NCI-H1417 treated with DMSO at 0.1 percent for 48 hours (cell line): ENCODE measurements around the gene AQP11.
"Not testable (repeated sequence)": the region's sequence is repeated elsewhere in the genome, so short reads cannot be mapped to it uniquely, and the experiment has no call there.

Source experiments
- DNase-seq: peaks from one replicate; lab custom pipeline; 2025; lab: John Stamatoyannopoulos, UW

Gene AQP11, protein sequence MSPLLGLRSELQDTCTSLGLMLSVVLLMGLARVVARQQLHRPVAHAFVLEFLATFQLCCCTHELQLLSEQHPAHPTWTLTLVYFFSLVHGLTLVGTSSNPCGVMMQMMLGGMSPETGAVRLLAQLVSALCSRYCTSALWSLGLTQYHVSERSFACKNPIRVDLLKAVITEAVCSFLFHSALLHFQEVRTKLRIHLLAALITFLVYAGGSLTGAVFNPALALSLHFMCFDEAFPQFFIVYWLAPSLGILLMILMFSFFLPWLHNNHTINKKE

DNA sequence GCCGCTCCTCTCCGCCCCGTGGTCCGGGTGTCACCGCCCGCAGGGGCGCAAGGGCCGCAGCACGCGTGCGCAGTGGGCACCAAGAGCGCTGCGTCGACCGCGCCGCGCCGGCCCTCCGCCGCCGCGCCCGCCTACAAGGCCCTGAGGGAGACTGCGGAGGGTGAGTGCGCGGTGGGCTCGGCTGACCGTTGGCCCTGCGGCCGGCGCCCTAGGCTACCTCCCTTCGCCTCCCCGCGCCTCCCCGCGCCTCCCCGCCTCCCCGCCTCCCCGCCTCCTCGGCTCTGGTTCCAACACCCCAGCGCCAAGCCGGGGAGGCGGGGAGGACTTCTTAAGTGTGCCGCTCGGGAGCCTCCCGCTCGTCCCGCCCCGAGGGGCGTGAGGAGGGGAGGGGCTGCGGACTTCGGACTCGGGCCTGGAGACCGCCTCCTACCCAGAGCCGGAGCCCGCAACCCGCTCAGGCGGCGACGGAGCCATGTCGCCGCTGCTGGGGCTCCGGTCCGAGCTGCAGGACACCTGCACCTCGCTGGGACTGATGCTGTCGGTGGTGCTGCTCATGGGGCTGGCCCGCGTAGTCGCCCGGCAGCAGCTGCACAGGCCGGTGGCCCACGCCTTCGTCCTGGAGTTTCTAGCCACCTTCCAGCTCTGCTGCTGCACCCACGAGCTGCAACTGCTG is at the start of gene AQP11:
Gene AQP11, plus strand, starts transcription at position 433 of the 673 bp plus-strand sequence. Its CDS starts 40 bp downstream, at position 473.
- DNase-seq: peak; percentile 47

DNA sequence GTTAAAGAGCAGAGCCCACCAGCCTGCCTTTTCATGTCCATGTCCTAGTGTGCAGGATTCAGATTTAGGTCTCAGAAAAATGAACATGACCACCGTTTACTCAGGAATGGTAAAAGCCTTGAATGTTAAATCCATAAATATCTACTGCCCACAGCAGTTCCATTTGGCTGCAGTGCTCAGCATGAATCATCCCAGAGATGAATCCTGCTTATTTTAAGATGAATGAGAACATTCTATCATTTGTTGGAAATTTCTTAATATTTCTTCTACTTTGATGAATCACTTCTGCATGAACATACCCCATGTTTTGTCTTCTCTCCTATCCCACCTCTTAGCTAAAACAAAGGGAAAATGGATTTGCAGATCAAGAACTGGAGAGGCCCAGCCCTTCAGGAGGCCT is 47.5 kb upstream of the AQP11 start:
- no peak for DNase-seq

DNA sequence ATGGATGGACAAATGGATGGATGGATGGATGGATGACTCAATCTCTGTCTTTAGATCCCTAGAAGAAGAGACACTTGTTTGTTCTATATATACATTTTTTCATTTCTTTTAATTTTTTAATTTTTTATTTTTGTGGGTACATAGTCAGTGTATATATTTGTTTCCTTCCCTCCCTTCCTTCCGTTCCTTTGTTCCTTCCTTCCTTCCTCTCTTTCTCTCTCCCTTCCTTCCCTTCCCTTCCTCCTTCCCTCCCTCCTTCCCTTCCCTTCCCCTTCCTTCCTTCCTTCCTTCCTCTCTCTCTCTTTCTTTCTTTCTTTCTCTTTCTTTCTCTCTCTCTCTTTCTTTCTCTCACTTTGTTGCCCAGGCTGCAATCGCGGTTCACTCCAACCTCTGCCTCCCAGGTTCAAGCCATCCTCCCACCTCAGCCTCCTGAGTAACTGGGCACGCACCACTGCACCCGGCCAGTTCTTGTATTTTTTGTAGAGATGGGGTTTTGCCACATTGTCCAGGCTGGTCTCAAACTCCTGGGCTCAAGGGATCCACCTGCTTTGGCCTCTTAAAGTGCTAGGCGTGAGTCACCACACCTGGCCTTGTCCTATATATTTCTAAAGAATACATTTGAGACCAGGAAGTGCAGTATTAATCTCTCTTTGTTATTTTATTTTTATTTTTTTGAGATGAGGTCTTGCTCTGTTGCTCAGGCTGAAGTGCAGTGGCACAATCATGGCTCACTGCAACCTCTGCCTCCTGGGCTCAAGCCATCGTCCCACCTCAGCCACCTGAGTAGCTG is 42.5 kb upstream of the AQP11 start:
- DNase-seq: no peak

DNA sequence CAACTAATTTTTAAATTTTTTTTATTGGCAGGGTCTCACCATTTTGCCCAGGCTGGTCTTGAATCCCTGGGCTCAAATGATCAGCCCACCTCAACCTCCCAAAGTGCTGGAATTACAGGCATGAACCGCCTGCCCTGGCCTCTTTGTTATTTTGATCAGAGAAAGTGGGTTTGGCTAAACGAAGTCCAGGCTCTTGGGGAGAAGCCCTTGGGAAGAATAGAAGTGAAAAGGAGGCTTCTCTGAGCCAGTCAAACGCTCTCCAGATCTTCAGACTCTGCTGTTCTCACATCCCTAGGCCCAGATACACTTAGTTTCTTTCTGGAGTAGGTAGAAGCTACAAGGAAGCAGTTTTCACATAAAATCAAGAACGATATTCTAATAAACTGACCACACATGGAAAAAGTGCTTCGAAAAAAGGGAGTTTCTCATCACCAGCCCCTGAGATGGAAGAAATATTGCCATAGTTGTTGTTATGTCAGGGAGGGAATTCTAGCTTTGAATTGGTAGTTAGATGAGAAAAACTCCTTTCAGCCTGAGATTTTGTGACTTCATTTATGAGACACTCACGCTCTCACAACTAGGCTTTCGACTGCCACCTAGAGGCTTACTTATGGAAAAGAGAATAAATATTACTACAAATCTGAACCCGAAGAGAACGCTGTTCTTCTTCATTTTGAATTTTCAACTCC is 41.7 kb upstream of the AQP11 start:
- peak; percentile 40 for DNase-seq

DNA sequence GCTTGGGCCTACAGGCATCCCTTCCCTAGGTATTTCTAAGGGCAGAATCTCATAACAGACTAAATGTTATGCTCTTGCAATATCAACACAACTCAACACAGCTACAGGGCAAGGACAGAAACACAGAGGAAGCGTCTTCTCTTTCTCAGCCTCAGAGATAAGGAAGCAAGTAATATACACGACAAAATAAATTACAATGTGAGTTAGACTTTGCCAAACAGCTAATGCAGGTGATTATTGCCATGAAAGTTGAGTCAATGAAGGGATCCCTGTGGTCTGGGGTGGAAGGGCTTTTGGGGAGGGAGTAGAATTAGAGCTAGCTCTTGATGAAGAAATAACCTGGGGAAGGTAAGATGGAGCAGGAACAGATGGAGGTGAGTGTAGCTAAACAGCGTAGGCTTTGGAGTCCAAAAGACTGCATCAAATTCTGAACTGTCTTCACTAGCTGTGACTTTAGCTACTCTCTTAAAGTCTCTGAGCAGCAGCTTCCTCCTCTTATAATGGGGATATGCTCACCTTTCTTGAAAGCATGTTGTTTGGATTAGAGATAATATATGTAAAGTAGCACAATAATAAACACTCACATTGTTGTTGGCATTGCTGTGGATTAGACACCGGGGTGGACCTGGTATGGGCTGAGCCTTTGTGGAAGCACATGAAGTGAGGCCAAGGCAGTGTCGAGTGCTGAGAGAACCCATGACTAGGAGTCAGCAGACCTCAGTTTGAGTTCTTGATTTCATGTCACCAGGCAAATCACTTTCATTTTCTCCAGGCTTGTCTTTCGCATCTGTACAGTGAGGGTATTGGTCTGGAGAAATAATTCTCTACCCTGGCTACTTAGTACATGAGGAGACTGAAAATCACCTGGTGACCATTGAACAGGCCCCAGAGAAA is 41.0 kb upstream of the AQP11 start:
- no peak for DNase-seq

DNA sequence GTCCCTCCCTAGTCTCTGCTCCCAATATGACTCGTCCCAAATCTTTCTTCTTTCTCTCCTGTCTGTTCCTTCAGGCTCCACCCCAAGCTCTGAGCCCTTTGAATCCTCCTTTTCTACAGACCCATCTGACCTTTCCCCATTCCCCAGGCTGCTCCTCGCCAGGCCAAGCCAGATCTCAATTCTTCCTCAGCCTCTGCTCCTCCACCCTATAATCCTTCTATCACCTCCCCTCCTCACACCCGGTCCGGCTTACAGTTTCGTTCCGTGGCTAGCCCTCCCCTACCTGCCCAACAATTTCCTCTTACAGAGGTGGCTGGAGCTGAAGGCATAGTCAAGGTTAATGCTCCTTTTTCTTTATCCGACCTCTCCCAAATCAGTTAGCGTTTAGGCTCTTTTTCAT is 38.3 kb upstream of the AQP11 start:
- not testable (repeated sequence) for DNase-seq

DNA sequence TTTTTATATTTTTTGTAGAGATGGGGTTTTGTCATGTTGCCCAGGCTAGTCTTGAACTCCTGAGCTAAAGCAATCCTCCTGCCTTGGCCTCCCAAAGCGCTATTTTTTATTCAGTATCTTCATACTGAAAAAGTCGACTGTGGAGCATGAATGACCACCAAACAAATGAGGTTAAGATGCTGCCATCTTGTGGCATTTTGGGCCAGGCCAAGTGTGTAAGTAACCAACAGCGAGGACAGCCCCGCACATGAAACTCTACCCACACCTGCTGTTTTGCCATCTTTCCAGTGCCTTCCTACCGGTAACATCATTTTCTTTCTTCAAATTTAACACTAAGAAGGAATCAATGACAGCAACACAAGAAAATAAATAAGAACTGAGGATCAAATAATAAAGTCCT is 32.2 kb upstream of the AQP11 start:
- DNase-seq: no peak

DNA sequence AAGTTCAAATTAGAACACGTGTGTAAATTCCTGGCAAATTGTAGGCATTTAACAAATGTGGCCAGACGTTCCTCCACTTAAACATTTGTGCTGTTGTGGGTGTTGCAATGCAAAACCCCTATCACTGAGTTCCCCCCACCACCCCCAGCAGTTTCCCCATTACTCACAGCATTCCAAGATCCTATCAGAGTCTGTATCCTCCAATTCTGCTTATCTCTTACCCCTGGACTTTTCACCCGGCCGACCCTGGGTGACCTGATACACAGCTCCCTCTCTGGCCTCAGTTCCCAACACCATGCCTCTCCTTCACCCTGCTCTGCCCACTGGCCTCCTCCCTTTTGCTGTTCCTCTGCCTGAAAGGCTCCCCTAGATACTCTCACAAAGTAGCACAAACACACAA is 31.4 kb upstream of the AQP11 start:
- no peak for DNase-seq

DNA sequence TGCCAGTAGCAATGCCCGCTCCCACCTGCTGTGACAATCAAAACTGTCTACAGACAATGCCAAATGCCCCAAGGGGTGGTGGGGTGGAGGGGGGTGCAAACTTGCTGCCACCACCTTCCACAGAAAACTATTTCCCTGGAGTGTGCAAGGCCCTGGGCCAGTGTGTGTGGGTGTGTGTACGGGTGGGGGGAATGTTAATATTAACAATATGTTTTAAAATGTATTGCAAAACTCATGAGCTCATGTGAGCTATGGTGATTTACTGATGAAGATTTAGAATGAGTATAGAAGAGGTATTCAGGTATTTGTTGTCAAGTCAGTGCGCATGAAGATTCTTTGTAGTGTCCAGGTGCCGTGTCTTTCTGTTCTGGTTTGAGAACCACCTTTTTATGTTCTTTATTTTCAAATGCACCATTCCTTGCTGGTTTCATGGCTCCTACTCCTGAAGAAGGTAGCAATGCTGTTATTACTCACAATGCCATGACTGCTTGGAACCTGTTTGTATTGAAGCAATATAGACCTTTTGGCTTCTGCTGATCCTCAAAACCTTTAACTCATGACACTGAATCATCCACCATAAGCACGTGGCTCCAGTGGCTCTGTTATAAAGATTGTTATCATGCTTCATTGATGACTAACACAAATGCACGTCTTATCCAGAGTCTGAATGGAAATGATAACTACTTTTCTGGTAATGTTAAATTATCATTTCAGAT is 29.9 kb upstream of the AQP11 start:
- no peak for DNase-seq

DNA sequence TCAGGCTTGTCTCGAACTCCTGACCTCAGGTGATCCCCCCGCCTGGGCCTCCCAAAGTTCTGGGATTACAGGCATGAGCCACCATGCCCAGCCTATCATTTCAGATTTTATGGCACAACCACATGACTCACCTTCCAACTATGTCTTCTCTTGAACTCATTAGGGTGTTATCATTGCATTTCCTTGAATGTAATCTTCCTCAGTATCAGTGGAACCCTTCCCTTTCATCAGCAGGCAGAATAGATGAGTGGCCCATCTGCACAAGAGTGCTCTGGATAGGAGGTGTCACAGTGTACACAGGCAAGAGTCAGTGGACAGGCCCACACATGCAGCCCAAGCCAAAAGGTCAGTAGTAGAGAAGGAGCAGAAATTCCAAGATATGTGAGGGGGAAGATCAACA is 29.1 kb upstream of the AQP11 start:
- no peak for DNase-seq

DNA sequence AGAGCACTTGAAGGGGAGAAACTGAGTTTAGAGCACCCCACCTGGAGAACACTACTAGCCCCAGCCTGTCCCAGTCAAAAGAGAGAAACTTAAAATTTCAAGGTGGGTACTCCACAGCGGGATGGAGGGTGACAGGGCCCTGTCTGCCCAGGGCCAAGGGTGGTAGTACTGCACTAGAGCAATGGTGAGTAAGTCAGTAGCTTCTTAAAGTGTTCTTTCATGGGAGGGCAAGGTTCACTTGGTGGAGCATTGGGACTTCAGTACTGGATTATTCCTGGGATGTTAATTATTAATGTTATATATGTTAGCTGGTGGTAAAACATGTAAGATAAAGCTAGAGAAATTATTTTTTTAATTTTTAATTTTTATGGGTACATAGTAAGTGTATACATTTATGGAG is 28.5 kb upstream of the AQP11 start:
- no peak for DNase-seq

DNA sequence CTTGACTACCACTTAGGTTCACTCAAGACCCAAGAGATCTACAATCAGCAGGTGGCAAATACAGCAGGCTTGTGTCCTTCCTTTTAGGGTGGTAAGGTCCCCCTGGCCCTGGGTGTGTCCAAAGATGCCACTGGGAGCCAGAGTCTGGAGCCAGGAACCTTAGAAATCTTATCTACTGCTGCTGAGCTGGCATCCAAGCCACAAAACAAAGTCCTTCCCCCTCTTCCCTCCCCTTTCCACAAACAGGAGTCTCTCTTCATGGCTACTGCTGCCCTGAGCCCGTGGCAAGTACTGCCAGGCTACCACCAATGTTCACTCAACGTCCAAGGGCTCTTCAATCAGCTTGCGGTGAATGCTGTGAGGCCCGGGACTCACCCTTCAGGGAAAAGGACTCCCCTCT is 21.4 kb upstream of the AQP11 start:
- DNase-seq: no peak

DNA sequence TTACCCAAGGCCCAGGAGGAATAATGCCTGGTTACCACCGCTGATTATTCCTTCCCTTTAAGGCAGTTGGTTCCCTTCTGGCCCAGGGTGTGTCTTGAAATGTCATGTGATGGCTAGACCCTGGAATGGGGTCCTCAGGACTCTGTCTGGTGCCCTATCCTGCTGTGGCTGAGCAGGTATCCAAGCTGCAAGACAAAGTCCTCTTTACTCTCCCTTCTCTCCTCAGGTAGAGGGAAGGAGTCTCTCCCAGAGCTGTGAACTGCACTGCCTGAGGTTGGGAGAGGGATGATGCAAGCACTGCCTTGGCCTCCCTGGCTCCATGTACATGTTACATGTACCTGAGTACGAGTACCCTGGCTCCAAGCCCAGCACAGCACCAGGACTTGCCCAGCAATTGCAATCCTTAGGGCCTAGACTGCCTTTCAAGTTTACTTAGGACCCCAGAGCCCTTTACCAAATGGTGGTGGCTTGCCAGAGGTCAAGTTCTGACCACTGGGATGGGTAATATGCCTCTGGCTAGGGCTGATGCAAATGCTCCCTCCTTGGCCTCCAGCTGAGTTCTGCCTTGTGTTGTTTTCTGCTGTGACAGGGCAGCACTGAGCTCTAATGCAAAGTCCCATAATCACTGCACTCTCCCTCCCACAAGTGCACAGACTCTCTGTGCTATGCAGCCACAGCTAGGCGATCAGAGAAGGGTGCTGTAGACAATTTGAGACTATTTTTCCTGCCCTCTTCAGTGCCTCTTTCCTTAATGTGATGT is 20.7 kb upstream of the AQP11 start:
- no peak for DNase-seq

DNA sequence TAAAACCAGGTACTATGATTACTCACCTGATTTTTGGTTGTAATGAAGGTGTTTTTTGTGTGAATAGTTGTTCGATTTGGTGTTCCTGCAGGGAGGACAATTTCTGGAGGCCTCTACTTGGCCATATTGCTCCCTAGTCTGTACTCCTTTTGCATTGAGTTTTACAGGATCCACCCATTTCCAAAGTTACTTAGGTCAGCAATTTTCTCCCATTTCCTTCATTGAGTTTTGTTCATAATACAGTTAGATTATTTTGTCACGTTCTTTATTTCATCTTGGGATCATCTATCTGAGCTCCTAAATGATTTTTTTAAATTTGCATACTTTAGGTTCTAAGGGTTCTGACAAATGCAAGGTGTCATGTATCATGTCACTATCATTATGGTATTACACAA is 20.1 kb upstream of the AQP11 start:
- DNase-seq: no peak

DNA sequence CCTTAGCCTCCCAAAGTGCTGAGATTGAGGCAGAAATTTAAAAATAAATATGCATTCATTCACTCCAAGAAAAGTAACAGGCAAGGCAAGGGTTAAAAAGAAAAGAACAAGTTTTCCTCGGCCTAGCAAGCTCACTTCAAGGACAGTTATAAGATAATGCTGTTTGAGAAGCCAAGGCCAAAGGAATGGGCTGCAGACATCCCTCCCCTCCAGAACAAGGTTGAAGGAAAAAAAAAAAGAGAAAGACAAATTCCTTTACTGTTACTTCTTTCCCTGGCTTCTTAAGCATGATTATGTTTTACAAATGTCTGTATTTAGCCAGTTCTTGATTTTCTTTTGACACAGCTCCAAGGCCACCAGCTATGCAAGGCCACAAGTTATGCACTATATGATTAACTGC is 18.9 kb upstream of the AQP11 start:
- not testable (repeated sequence) for DNase-seq

DNA sequence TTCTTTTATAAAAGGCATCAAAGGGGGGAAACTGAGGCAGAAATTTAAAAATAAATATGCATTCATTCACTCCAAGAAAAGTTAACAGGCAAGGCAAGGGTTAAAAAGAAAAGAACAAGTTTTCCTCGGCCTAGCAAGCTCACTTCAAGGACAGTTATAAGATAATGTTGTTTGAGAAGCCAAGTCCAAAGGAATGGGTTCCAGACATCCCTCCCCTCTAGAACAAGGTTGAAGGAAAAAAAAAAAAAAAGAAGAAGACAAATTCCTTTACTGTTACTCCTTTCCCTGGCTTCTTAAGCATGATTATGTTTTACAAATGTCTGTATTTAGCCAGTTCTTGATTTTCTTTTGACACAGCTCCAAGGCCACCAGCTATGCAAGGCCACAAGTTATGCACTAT is 14.3 kb upstream of the AQP11 start:
- DNase-seq: not testable (repeated sequence)

DNA sequence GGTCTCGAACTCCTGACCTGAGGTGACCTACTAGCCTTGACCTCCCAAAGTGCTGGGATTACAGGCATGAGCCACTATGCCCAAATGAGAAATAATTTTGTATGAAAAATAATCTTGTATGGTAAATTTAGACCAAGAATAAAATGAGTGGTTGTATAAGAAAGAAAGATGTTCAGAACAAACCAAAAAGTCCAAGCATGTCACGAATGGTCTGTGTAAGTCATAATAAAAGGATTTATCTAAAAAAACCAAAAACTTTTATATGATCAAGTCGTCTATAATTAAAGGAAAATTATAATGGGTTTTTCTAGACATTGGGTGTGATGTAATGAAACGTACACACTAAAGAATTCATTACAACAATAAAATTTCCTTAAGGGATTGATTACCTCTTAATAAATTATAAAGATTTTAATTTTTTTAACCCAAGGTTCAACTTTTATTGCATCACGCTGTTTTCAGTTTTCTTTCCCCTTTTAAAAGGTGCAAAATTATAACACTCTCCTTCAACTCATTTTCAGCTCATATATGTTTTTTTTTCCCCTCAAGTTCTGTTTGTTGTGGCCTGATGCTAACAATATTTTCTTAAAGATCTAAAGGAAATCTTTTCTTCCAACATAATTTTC is 8.9 kb upstream of the AQP11 start:
- DNase-seq: no peak

DNA sequence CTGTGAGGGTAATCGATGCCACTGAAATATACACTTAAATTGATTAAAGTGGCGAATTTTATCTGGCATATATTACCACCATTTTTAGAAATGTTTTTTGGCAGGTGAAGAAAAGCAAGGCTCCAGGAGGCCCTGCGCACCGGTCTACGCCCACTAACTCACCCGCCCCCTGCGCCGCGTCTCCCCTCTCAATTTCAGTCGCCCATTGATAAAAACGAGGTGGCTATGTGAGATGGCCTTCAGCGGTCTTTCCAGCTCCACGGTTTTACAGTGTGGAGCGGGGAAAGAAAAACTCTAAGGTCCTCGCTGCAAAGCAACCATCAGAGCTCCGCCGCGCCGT is 602 bp upstream of the AQP11 start:
- DNase-seq: no peak

DNA sequence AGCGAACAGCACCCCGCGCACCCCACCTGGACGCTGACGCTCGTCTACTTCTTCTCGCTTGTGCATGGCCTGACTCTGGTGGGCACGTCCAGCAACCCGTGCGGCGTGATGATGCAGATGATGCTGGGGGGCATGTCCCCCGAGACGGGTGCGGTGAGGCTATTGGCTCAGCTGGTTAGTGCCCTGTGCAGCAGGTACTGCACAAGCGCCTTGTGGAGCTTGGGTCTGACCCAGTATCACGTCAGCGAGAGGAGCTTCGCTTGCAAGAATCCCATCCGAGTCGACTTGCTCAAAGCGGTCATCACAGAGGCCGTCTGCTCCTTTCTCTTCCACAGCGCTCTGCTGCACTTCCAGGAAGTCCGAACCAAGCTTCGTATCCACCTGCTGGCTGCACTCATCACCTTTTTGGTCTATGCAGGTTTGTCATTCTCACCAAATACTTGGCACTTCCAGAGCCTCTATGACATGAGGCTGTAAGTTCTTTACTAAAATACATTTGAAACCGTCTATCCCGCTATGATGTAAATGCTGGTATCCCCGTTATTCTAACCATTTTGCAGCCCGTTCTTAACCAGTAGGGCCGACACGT is 535 bp downstream of the AQP11 start:
- peak; percentile 14 for DNase-seq
